ENCODE results near the gene CXCL13.
"Not testable (repeated sequence)": the region's sequence is repeated elsewhere in the genome, so short reads cannot be mapped to it uniquely, and the experiment has no call there.

CXCL13 gene, protein sequence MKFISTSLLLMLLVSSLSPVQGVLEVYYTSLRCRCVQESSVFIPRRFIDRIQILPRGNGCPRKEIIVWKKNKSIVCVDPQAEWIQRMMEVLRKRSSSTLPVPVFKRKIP

GRCh38 chr4:77605210-77605902 lies at the start of gene CXCL13:
Gene CXCL13 (plus strand): TSS chr4:77605820. CDS start chr4:77605866, 46 bp downstream.
- Mint-ChIP-seq H3K9me3 (ENCODE audit: low read depth) (no peaks in the 10 kb centered on the region), H3K36me3 (no peaks in the 10 kb centered on the region), H3K27ac (no peak within 1 kb of the TSS), H3K27me3 (peaks cover 5% of the 10 kb centered on the region), H3K4me1 (ENCODE audit: low read depth) (no peaks in the 10 kb centered on the region), H3K4me3 (no peak within 1 kb of the TSS)

GRCh38 chr4:77560170-77560569 lies 45.5 kb upstream of the CXCL13 start:
- Mint-ChIP-seq H3K27me3 (peaks cover 2% of the 10 kb centered on the region), H3K9me3 (ENCODE audit: low read depth) (no peaks in the 10 kb centered on the region), H3K4me3 (no peak overlapping the region), H3K4me1 (ENCODE audit: low read depth) (no peaks in the 10 kb centered on the region), H3K36me3 (no peaks in the 10 kb centered on the region), H3K27ac (no peak overlapping the region)

- not testable (repeated sequence) for H3K9me3 Mint-ChIP-seq (ENCODE audit: low read depth); H3K4me1 Mint-ChIP-seq (ENCODE audit: low read depth); H3K36me3 Mint-ChIP-seq; H3K27me3 Mint-ChIP-seq; H3K27ac Mint-ChIP-seq; H3K4me3 Mint-ChIP-seq
Observed at GRCh38 chr4:77561720-77562119, 43.9 kb upstream of the CXCL13 start.

- H3K4me3 Mint-ChIP-seq, result no peak overlapping the region
- H3K4me1 Mint-ChIP-seq (ENCODE audit: low read depth), result no peaks in the 10 kb centered on the region
- H3K36me3 Mint-ChIP-seq, result no peaks in the 10 kb centered on the region
- no peaks in the 10 kb centered on the region for H3K9me3 Mint-ChIP-seq (ENCODE audit: low read depth)
- no peak overlapping the region for H3K27ac Mint-ChIP-seq
- peaks cover 5% of the 10 kb centered on the region for H3K27me3 Mint-ChIP-seq
Observed at GRCh38 chr4:77564231-77564630, 41.4 kb upstream of the CXCL13 start.

DNA sequence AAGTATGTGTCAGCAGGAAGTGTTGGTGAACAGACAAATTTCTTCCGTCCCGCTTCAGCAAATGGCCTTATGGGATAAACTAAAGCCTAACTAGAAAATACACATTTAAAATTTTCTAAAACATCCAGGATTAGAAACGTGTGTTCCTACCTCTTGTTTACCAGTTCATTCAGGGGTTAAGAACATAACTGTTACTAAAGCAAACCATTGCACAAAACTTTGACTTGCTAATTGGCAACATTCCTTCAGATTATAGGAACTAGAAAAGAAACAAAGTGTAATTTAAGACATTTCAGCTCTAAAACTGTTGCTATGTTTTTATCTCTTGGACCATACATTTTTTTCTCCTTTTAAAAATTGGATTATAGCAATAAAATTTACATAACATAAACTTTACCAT lies 39.5 kb upstream of the CXCL13 start:
- no peak overlapping the region for H3K27ac Mint-ChIP-seq
- no peak overlapping the region for H3K4me3 Mint-ChIP-seq
- H3K27me3 Mint-ChIP-seq, result peaks cover 7% of the 10 kb centered on the region
- H3K36me3 Mint-ChIP-seq, result no peaks in the 10 kb centered on the region
- no peaks in the 10 kb centered on the region for H3K9me3 Mint-ChIP-seq (ENCODE audit: low read depth)
- H3K4me1 Mint-ChIP-seq (ENCODE audit: low read depth), result no peaks in the 10 kb centered on the region

- Mint-ChIP-seq H3K4me1 (ENCODE audit: low read depth) (no peaks in the 10 kb centered on the region), H3K27me3 (peaks cover 7% of the 10 kb centered on the region), H3K4me3 (no peak overlapping the region), H3K9me3 (ENCODE audit: low read depth) (peaks cover 1% of the 10 kb centered on the region), H3K36me3 (no peaks in the 10 kb centered on the region), H3K27ac (no peak overlapping the region)
Observed at GRCh38 chr4:77567549-77567948, 38.1 kb upstream of the CXCL13 start.

GRCh38 chr4:77570508-77571214 lies 35.0 kb upstream of the CXCL13 start:
- not testable (repeated sequence) for H3K27me3 Mint-ChIP-seq; H3K36me3 Mint-ChIP-seq; H3K9me3 Mint-ChIP-seq (ENCODE audit: low read depth); H3K4me3 Mint-ChIP-seq; H3K27ac Mint-ChIP-seq; H3K4me1 Mint-ChIP-seq (ENCODE audit: low read depth)

DNA sequence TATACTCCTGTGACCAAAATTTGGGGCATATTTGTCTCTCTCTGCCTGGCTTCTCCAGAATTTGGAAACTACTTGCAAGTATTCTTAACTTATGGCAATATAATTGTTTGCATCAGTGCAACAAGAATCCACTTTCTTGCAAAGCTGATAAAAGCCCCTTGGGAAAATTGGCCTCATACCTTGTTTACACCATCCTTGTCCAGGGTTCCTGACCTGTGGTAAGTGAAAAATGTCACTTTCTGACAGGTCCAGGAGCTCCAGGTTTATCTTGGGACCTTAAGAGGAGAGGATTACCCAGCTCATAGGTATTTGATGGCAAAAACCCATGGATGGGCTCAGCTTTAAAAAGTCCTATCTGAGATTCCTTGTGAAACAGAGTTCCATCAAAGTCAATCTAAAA lies 29.3 kb upstream of the CXCL13 start:
- H3K27ac Mint-ChIP-seq, result no peak overlapping the region
- H3K36me3 Mint-ChIP-seq, result no peaks in the 10 kb centered on the region
- H3K27me3 Mint-ChIP-seq, result peaks cover 3% of the 10 kb centered on the region
- no peak overlapping the region for H3K4me3 Mint-ChIP-seq
- H3K9me3 Mint-ChIP-seq (ENCODE audit: low read depth), result peaks cover 5% of the 10 kb centered on the region
- peaks cover 1% of the 10 kb centered on the region for H3K4me1 Mint-ChIP-seq (ENCODE audit: low read depth)

- Mint-ChIP-seq H3K36me3 (peaks cover 2% of the 10 kb centered on the region), H3K4me1 (ENCODE audit: low read depth) (peaks cover 6% of the 10 kb centered on the region), H3K27ac (no peak overlapping the region), H3K27me3 (peaks cover 5% of the 10 kb centered on the region), H3K4me3 (no peak overlapping the region), H3K9me3 (ENCODE audit: low read depth) (no peaks in the 10 kb centered on the region)
Observed at GRCh38 chr4:77578145-77578544, 27.5 kb upstream of the CXCL13 start.

DNA sequence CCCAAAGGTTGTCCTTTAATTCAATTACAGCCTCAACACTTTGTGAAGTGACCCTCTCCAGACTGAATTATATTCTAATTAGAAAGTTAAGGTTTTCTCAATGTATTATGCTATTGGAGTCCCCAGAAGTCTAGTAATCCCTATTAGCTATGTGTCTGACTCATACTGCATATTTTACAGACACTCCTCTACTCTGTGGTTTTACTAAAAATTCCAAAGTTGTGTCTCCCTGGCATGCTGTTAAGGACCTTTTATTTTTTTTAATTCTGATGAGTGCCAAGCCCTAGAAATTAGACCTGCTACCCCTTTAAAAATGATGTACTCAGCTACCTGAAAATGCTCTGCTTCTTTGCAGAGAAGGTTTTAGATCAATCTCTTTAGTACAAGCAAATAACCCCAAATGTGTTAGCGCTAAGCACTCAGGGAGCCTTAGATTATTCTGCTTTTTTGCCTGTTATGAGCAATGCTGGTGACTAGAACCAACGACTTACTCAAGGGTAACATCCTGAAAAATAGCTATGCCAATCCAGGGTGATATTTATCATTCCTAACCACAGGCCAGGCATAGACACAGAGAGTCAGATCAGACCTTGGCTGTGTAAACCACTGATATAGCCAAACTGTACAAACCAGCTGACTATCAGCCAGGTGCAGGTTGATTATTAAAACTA lies 26.1 kb upstream of the CXCL13 start:
- Mint-ChIP-seq H3K27ac (no peak overlapping the region), H3K4me1 (ENCODE audit: low read depth) (peaks cover 6% of the 10 kb centered on the region), H3K4me3 (no peak overlapping the region), H3K27me3 (peaks cover 10% of the 10 kb centered on the region), H3K9me3 (ENCODE audit: low read depth) (no peaks in the 10 kb centered on the region), H3K36me3 (peaks cover 2% of the 10 kb centered on the region)

- Mint-ChIP-seq H3K27ac (peak overlapping the region; percentile 8), H3K9me3 (ENCODE audit: low read depth) (no peaks in the 10 kb centered on the region), H3K36me3 (peaks cover 2% of the 10 kb centered on the region), H3K27me3 (peaks cover 11% of the 10 kb centered on the region), H3K4me1 (ENCODE audit: low read depth) (peaks cover 14% of the 10 kb centered on the region), H3K4me3 (no peak overlapping the region)
Observed at GRCh38 chr4:77581724-77582123, 23.9 kb upstream of the CXCL13 start.

DNA sequence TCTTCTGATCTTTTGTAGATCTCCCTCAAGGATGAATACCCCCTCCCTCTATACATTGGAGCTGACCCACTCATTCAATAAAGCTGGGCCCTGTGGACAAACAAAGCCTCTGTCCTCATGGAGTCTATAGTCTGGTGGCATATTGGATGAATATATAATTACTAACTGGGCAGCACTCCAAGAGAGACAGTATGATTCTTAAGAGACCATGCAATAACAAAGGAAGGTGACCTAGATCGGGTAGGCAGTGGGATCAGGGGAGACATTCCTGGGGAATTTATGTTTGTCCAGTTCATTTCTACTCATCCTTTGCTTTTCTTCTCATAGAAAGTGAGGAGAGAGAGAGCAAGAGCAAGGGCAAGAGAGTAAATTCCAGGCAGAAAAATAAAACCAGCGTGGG lies 23.5 kb upstream of the CXCL13 start:
- Mint-ChIP-seq H3K4me3 (no peak overlapping the region), H3K27ac (no peak overlapping the region), H3K27me3 (peaks cover 11% of the 10 kb centered on the region), H3K4me1 (ENCODE audit: low read depth) (peaks cover 17% of the 10 kb centered on the region), H3K36me3 (peaks cover 2% of the 10 kb centered on the region), H3K9me3 (ENCODE audit: low read depth) (no peaks in the 10 kb centered on the region)

- Mint-ChIP-seq H3K27me3 (peaks cover 11% of the 10 kb centered on the region), H3K4me3 (no peak overlapping the region), H3K36me3 (peaks cover 2% of the 10 kb centered on the region), H3K9me3 (ENCODE audit: low read depth) (no peaks in the 10 kb centered on the region), H3K27ac (no peak overlapping the region), H3K4me1 (ENCODE audit: low read depth) (peaks cover 21% of the 10 kb centered on the region)
Observed at GRCh38 chr4:77582711-77583110, 22.9 kb upstream of the CXCL13 start.

GRCh38 chr4:77586951-77587383 lies 18.7 kb upstream of the CXCL13 start:
- no peaks in the 10 kb centered on the region for H3K9me3 Mint-ChIP-seq (ENCODE audit: low read depth)
- peaks cover 6% of the 10 kb centered on the region for H3K27me3 Mint-ChIP-seq
- no peaks in the 10 kb centered on the region for H3K36me3 Mint-ChIP-seq
- H3K4me3 Mint-ChIP-seq, result peak overlapping the region; percentile 8
- H3K27ac Mint-ChIP-seq, result peak overlapping the region; percentile 30
- peaks cover 22% of the 10 kb centered on the region for H3K4me1 Mint-ChIP-seq (ENCODE audit: low read depth)

DNA sequence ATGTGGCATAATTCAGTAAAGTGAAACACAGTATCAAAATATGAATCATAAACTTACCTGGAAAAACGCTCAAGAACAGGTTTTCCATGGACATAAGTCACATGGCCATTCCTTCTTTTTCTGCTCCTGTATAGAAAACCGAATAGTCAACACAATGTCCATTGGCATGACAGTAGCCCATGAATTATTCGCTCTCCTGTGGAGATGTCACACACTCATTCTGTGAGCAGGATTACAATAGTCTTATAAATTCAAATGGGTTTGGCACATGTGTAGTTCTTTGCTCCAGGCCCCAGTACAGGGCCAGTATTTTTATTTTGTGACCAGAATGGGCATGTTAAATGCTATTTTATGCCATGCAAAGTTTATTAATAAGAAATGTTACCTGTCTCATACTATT lies 15.1 kb upstream of the CXCL13 start:
- Mint-ChIP-seq H3K36me3 (no peaks in the 10 kb centered on the region), H3K9me3 (ENCODE audit: low read depth) (no peaks in the 10 kb centered on the region), H3K27ac (no peak overlapping the region), H3K4me1 (ENCODE audit: low read depth) (peaks cover 25% of the 10 kb centered on the region), H3K27me3 (peaks cover 1% of the 10 kb centered on the region), H3K4me3 (no peak overlapping the region)

Measured in activated naive CD8-positive, alpha-beta T cell (primary cell).